Measurements from ENCODE around the gene PSMD13.
"Not testable (repeated sequence)": the region's sequence is repeated elsewhere in the genome, so short reads cannot be mapped to it uniquely, and the experiment has no call there.

Gene PSMD13

GRCh38 chr11:241634-242033, 4.9 kb downstream of the PSMD13 start:
- DNase-seq (ENCODE audit: low read depth in 3 of 3, low spot score in 1 of 3): no peak

- DNase-seq (ENCODE audit: low read depth in 3 of 3, low spot score in 1 of 3): no peak
These were observed 7.6 kb downstream of the PSMD13 start for GRCh38 chr11:244376-244775.

- no peak for DNase-seq (ENCODE audit: low read depth in 3 of 3, low spot score in 1 of 3)
These were observed 12.3 kb downstream of the PSMD13 start for GRCh38 chr11:249062-249461.

GRCh38 chr11:250274-250673, 13.5 kb downstream of the PSMD13 start:
- no peak for DNase-seq (ENCODE audit: low read depth in 3 of 3, low spot score in 1 of 3)

- DNase-seq (ENCODE audit: low read depth in 3 of 3, low spot score in 1 of 3): peak; percentile 55 to 70 (median 67)
These were observed 14.0 kb downstream of the PSMD13 start for GRCh38 chr11:250740-251299.

- DNase-seq (ENCODE audit: low read depth in 3 of 3, low spot score in 1 of 3): no peak
These were observed 14.8 kb downstream of the PSMD13 start for GRCh38 chr11:251550-251949.

- DNase-seq (ENCODE audit: low read depth in 3 of 3, low spot score in 1 of 3): no peak
These were observed 15.9 kb downstream of the PSMD13 start for GRCh38 chr11:252666-253065.

- DNase-seq (ENCODE audit: low read depth in 3 of 3, low spot score in 1 of 3): no peak
These were observed 16.5 kb downstream of the PSMD13 start for GRCh38 chr11:253160-253885.

GRCh38 chr11:253886-254270, 17.1 kb downstream of the PSMD13 start:
- DNase-seq (ENCODE audit: low read depth in 3 of 3, low spot score in 1 of 3): no peak

- DNase-seq (ENCODE audit: low read depth in 3 of 3, low spot score in 1 of 3): no peak
These were observed 18.4 kb downstream of the PSMD13 start for GRCh38 chr11:255176-255575.

- no peak for DNase-seq (ENCODE audit: low read depth in 3 of 3, low spot score in 1 of 3)
These were observed 19.0 kb downstream of the PSMD13 start for GRCh38 chr11:255816-256215.

GRCh38 chr11:256952-257737, 20.4 kb downstream of the PSMD13 start:
- no peak for DNase-seq (ENCODE audit: low read depth in 3 of 3, low spot score in 1 of 3)

GRCh38 chr11:257766-258493, 21.2 kb downstream of the PSMD13 start:
- no peak for DNase-seq (ENCODE audit: low read depth in 3 of 3, low spot score in 1 of 3)

GRCh38 chr11:259413-259812, 22.6 kb downstream of the PSMD13 start:
- no peak for DNase-seq (ENCODE audit: low read depth in 3 of 3, low spot score in 1 of 3)

- DNase-seq (ENCODE audit: low read depth in 3 of 3, low spot score in 1 of 3): no peak
These were observed 24.8 kb downstream of the PSMD13 start for GRCh38 chr11:261624-262023.

GRCh38 chr11:266676-267439, 30.1 kb downstream of the PSMD13 start:
- no peak for DNase-seq (ENCODE audit: low read depth in 3 of 3, low spot score in 1 of 3)

GRCh38 chr11:267491-267994, 30.8 kb downstream of the PSMD13 start:
- DNase-seq (ENCODE audit: low read depth in 3 of 3, low spot score in 1 of 3): no peak

GRCh38 chr11:268716-269145, 32.0 kb downstream of the PSMD13 start:
- not testable (repeated sequence) for DNase-seq (ENCODE audit: low read depth in 3 of 3, low spot score in 1 of 3)

GRCh38 chr11:269146-269890, 32.5 kb downstream of the PSMD13 start:
- no peak for DNase-seq (ENCODE audit: low read depth in 3 of 3, low spot score in 1 of 3)

Measured in stimulated activated CD4-positive, alpha-beta T cell treated with anti-CD3 and anti-CD28 coated beads, TNF-alpha, amount 100 ng/mL, for 1 hour (primary cell).